Lung (tissue), 12 donors: ENCODE results near the gene CSNK1G2. TPM values are rescaled to one million over a fixed set of nuclear protein-coding genes. Genes with fewer than 3 reads are reported as not detected.

Source experiments
- ATAC-seq: fragments of 200-7000 bp; cut with Tn5 transposase; one replicate; pipeline ENCODE4 v1.9.1; 2020; ENCODE audit warnings: moderate number of reproducible peaks; ENCODE audit not compliant: insufficient read depth, low FRiP score
- DNase-seq, 3 donors: peaks; one replicate each; pipeline ENCODE4 v3.0.0-alpha.2; 2013 to 2017
- H3K27ac ChIP-seq, 2 donors: one replicate each; pipeline ENCODE4 v1.5.1; 2013; ENCODE audit warnings: mild to moderate bottlenecking in 2 of 2, moderate library complexity in 2 of 2, control low read depth in 1 of 2, inconsistent platforms in 1 of 2, low read depth in 1 of 2, low read length in 1 of 2
- H3K27me3 ChIP-seq, 3 donors: one replicate each; pipeline ENCODE4 v1.5.1; 2013; ENCODE audit warnings: low read length in 2 of 3; ENCODE audit not compliant: control insufficient read depth in 3 of 3, insufficient read depth in 3 of 3
- H3K36me3 ChIP-seq, 4 donors: one replicate each; pipeline ENCODE4 v1.5.1; 2013; ENCODE audit warnings: low read length in 4 of 4, mild to moderate bottlenecking in 1 of 4, moderate library complexity in 1 of 4; ENCODE audit not compliant: control insufficient read depth in 4 of 4, insufficient read depth in 4 of 4
- H3K4me1 ChIP-seq, 5 donors: one replicate each; pipeline ENCODE4 v1.5.1; 2013; ENCODE audit warnings: low read length in 5 of 5, mild to moderate bottlenecking in 2 of 5, moderate library complexity in 1 of 5; ENCODE audit not compliant: control insufficient read depth in 5 of 5, insufficient read depth in 5 of 5
- H3K4me3 ChIP-seq: one replicate; pipeline ENCODE4 v1.5.1; 2013; ENCODE audit warnings: mild to moderate bottlenecking, control low read depth, moderate library complexity
- H3K9ac ChIP-seq, 2 donors: one replicate each; pipeline ENCODE4 v1.5.1; 2013; ENCODE audit warnings: low read length in 2 of 2, control low read depth in 1 of 2; ENCODE audit not compliant: insufficient read depth in 1 of 2
- H3K9me3 ChIP-seq, 4 donors: one replicate each; pipeline ENCODE4 v1.5.1; 2013; ENCODE audit warnings: low read length in 3 of 4, mild to moderate bottlenecking in 1 of 4, moderate library complexity in 1 of 4; ENCODE audit not compliant: control insufficient read depth in 4 of 4, insufficient read depth in 3 of 4
- WGBS, 2 donors: extraction: QIAGEN DNeasy Blood & Tissue Kit; methylation state at CpG; one replicate each; pipeline ENCODE4 v1.1.7; 2013; 5-methylcytosine and 5-hydroxymethylcytosine counted together
- polyA plus RNA-seq, 2 donors: library from polyadenylated mRNA; stranded (reverse); fragments of 200-250 nt; gene quantifications; one replicate each; pipeline ENCODE4 v1.2.1, GENCODE V29; 2013
- total RNA-seq, 2 donors: library from RNA; depleted of rRNA in 1 of 2; stranded (reverse); fragments of >200 nt in 1 of 2; gene quantifications; one replicate each; pipeline ENCODE4 v1.2.1, GENCODE V29; 2014 to 2021
- TF ChIP-seq, protein P1 (sequence below): IDR thresholded peaks from 2 replicates; pipeline ENCODE4 v1.5.1; 2012; ENCODE audit warnings: mild to moderate bottlenecking; ENCODE audit errors: control extremely low read depth, extremely low read depth
- donor health status: control.
- donor health status: control.
- donor health status: Bipolar disorder and iron deficiency.
- donor health status: healthy.
- donor health status: DM: yes; HTN: yes; CAD: no.

CSNK1G2 gene
- total and polyA plus RNA-seq, 4 donors, result 50.0 to 80.2 (median 70.8) TPM

DNA sequence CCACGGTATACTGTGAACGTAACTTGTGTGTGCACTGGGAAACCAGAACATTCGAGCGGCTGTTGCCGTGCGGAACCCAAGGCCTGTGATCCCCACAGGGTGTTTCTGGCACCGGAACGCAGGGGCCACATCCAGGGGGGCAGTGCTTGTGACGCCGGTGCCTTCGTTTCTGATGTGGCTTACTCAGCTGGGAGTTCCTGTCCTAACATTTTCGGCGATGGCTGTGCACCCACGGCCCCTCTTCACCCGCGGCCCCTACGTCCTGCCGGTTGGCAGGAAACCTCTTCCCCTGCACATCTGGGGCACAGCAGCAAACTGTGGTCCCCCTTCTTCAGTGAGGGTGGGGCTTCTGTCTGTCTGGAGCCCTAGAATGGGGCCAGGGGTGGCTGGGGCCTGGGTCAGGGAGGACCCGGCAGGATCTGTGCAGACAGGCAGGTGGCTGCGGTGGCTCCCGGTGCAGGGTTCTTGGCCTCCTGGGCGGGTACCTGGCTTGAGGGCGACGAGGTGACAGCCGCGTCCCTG is 26.2 kb downstream of the CSNK1G2 start:
- no peak overlapping the region for H3K9ac ChIP-seq
- H3K27me3 ChIP-seq, result no peaks in the 10 kb centered on the region
- TF ChIP-seq, protein P1, sequence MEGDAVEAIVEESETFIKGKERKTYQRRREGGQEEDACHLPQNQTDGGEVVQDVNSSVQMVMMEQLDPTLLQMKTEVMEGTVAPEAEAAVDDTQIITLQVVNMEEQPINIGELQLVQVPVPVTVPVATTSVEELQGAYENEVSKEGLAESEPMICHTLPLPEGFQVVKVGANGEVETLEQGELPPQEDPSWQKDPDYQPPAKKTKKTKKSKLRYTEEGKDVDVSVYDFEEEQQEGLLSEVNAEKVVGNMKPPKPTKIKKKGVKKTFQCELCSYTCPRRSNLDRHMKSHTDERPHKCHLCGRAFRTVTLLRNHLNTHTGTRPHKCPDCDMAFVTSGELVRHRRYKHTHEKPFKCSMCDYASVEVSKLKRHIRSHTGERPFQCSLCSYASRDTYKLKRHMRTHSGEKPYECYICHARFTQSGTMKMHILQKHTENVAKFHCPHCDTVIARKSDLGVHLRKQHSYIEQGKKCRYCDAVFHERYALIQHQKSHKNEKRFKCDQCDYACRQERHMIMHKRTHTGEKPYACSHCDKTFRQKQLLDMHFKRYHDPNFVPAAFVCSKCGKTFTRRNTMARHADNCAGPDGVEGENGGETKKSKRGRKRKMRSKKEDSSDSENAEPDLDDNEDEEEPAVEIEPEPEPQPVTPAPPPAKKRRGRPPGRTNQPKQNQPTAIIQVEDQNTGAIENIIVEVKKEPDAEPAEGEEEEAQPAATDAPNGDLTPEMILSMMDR, result no peak
- no peak overlapping the region for H3K27ac ChIP-seq
- no peak overlapping the region for H3K4me3 ChIP-seq
- no peaks in the 10 kb centered on the region for H3K9me3 ChIP-seq
- H3K4me1 ChIP-seq, result peaks cover 0 to 6% (median 0%) of the 10 kb centered on the region in 5 donors
- H3K36me3 ChIP-seq, result peaks cover 0 to 31% (median 8%) of the 10 kb centered on the region in 4 donors
- no peak for ATAC-seq
- DNase-seq, result no peak
- WGBS, 2 donors, result 73 to 83% methylated on average over 26 of the region's 26 CpGs

DNA sequence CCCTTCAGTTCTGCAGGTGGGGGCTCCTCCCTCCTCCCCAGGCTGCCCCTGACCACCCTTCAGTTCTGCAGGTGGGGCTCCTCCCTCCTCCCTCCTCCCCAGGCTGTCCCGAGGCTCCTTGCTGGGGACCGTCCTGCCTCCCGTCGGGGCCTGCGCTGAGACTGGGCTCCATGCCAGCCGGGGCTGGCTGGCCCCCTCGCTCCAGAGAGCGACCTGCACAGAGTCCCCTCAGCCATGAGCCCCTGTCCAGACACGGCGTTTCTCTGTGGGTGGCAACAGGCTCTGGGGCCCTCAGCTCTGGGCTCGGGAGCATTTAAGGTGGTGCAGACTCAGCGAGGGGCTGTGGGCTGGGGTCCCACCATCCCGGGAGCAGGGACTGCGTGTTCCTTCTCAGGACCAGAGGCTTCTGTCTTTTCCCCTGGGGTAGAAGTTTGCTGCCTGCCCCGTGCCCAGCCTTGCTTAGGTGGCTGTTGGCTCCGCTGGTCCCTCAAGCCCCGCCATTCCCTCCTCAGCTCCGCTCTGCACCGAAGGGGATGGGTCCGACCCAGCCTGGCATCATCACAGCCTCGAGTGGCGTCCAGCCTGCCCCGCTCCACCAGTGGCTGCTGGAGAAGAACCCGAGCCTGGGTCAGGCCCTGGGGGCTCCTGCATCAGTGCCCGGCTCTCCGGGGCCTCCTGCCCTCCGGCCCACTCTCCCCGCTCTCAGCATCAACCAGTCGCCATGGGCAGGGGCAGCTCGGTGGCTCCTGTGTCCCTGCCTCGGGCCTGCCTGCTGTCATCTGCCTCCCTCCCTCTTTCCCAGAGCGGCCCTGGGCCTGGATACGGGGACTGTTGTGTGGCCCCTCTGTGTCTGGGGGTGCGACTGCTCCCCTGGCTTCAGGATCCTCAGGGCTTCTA is 27.6 kb downstream of the CSNK1G2 start:
- Histone ChIP-seq H3K9me3 (no peaks in the 10 kb centered on the region), H3K4me3 (no peak overlapping the region), H3K9ac (no peak overlapping the region), H3K27me3 (no peaks in the 10 kb centered on the region), H3K27ac (no peak overlapping the region), H3K4me1 (peaks cover 0 to 6% (median 0%) of the 10 kb centered on the region in 5 donors), H3K36me3 (peaks cover 0 to 28% (median 4%) of the 10 kb centered on the region in 4 donors)
- TF ChIP-seq, protein P1, result no peak
- WGBS, 2 donors, result 83 to 88% methylated on average over 33 to 34 of the region's 34 CpGs
- ATAC-seq (no peak), DNase-seq (peak; percentile 39 to 69 (median 63))

DNA sequence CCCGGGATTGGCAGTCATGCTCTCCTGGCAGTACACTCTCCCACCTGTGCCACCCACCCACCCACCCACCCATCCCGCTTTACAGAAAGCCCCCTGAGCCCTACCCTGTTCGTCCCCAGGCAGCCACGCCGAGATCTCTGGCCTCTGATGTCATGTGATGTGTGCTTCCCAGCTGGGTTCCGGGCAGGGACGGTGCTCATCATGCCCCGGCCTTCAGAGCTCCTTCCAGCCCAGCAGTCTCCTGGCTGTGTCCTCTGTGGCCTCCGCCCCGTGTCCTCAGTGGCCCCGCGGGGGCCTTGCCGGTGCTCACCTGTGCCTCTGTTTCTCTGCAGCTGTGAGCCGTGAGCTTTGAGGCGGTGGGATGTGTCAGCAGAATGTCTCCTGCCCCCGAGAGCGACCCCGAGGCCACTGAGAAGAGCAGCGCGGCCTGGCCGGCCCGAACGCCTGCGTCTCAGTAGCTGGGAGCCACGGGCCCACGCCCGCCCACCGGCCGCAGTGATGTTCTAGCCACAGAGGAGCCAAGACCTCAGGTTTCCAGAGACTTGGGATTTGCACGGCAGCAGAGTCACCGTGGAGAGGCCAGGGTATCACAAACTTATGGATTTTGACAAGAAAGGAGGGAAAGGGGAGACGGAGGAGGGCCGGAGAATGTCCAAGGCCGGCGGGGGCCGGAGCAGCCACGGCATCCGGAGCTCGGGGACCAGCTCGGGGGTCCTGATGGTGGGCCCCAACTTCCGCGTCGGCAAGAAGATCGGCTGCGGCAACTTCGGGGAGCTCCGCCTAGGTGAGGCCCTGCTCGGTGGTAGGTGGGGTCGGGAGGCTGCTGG is 28.4 kb downstream of the CSNK1G2 start:
- H3K9me3 ChIP-seq, result no peaks in the 10 kb centered on the region
- TF ChIP-seq, protein P1, result no peak
- H3K4me3 ChIP-seq, result no peak overlapping the region
- H3K27me3 ChIP-seq, result no peaks in the 10 kb centered on the region
- no peak overlapping the region for H3K27ac ChIP-seq
- H3K4me1 ChIP-seq, result peaks cover 0 to 6% (median 0%) of the 10 kb centered on the region in 5 donors
- 95 to 96% methylated on average over 49 of the region's 49 CpGs for WGBS, 2 donors
- peaks cover 0 to 30% (median 4%) of the 10 kb centered on the region in 4 donors for H3K36me3 ChIP-seq
- ATAC-seq (no peak), DNase-seq (no peak)
- no peak overlapping the region for H3K9ac ChIP-seq
